A549 (cell line): ENCODE data around the gene KLHL6. TPM values are rescaled to one million over a fixed set of nuclear protein-coding genes. Genes with fewer than 3 reads are reported as not detected.

ENCODE experiments used
- ATAC-seq, 2 experiments: fragments of 200-7000 bp in 1 of 2; fragments of >200 bp in 1 of 2; cut with Nextera tagmentation in 1 of 2; cut with Tn5 transposase in 1 of 2; 3 replicates each; pipeline versions ENCODE4 v1.8.0 to v1.9.1; 2018 to 2020; ENCODE audit warnings: mild to moderate bottlenecking in 1 of 2, moderate library complexity in 1 of 2
- CTCF ChIA-PET: fragments of 300-600 bp; sonication (Branson Sonifier 250); formaldehyde crosslinking; extraction: SDS; loops from one replicate; lab custom pipeline; 2021; ENCODE audit warnings: antibody characterized with exemption, inconsistent platforms; lab: Yijun Ruan, JAX
- POLR2A ChIA-PET: fragments of 350-600 bp; formaldehyde crosslinking; extraction: SDS; loops from one replicate; lab custom pipeline; 2021; ENCODE audit warnings: antibody characterized with exemption, inconsistent platforms; lab: Yijun Ruan, JAX
- DNase-seq, 2 experiments: peaks; one replicate each; pipeline versions ENCODE4 v3.0.0 to v3.0.0-alpha.2; 2011 to 2016; ENCODE audit warnings: low read depth in 1 of 2, low spot score in 1 of 2
- FAIRE-seq: peaks from 2 replicates; lab custom pipeline; 2011; peaks lifted over from hg19 to GRCh38; lab: Jason Lieb, UNC
- H3K27ac ChIP-seq, 2 experiments: fragments of >200 bp; sonication (Bioruptor Twin); formaldehyde crosslinking; 3 replicates each; pipeline ENCODE4 v1.5.1; 2016 to 2017
- H3K4me1 ChIP-seq: fragments of >200 bp; sonication (Bioruptor Twin); formaldehyde crosslinking; 3 replicates; pipeline ENCODE4 v1.6.1; 2016
- H3K4me2 ChIP-seq: fragments of >200 bp; sonication (Bioruptor Twin); formaldehyde crosslinking; 3 replicates; pipeline ENCODE4 v1.6.1; 2016
- H3K4me3 ChIP-seq: fragments of >200 bp; sonication (Bioruptor Twin); formaldehyde crosslinking; 3 replicates; pipeline ENCODE4 v1.5.1; 2016
- H3K9me3 ChIP-seq: fragments of >200 bp; sonication (Bioruptor Twin); formaldehyde crosslinking; 3 replicates; pipeline ENCODE4 v1.6.1; 2016
- ATOH8 ChIP-seq: fragments of 250-450 bp; sonication (Bioruptor Pico); IDR thresholded peaks from 2 replicates; pipeline ENCODE4 v1.5.0; 2020; ENCODE audit warnings: low read depth, mild to moderate bottlenecking, moderate library complexity
- BHLHE40 ChIP-seq: IDR thresholded peaks from 2 replicates; pipeline ENCODE4 v1.6.1; 2012; ENCODE audit warnings: low read depth, low read length, inconsistent platforms
- CHD2 ChIP-seq: fragments of 150-350 bp; IDR thresholded peaks from 2 replicates; pipeline ENCODE4 v1.6.1; 2014; ENCODE audit warnings: low read length; ENCODE audit not compliant: partially characterized antibody
- EHF ChIP-seq: fragments of 250-450 bp; sonication (Bioruptor Pico); IDR thresholded peaks from 2 replicates; pipeline ENCODE4 v1.5.0; 2020; ENCODE audit warnings: mild to moderate bottlenecking
- EP300 ChIP-seq, 2 experiments: fragments of >200 bp; sonication (Bioruptor Twin); formaldehyde crosslinking; IDR thresholded peaks; 2 replicates in 1 of 2; 3 replicates in 1 of 2; pipeline ENCODE4 v1.6.1; 2016 to 2017
- ESRRA ChIP-seq: fragments of 150-350 bp; IDR thresholded peaks from 2 replicates; pipeline ENCODE4 v1.6.1; 2014; ENCODE audit warnings: mild to moderate bottlenecking, low read length, borderline replicate concordance
- FOSL2 ChIP-seq, 2 experiments: fragments of 450-650 bp in 1 of 2; fragments of >200 bp in 1 of 2; sonication (Bioruptor Twin) in 1 of 2; formaldehyde crosslinking; IDR thresholded peaks; 2 replicates each; pipeline versions ENCODE4 v1.5.0 to v1.6.1; 2016 to 2020; ENCODE audit warnings: mild to moderate bottlenecking in 1 of 2, moderate library complexity in 1 of 2
- HDAC2 ChIP-seq: fragments of 200-600 bp; sonication (generic); IDR thresholded peaks from 2 replicates; pipeline ENCODE4 v1.6.1; 2016
- JUN ChIP-seq, 2 experiments: fragments of >200 bp; sonication (Bioruptor Twin); formaldehyde crosslinking; IDR thresholded peaks; 2 replicates in 1 of 2; 3 replicates in 1 of 2; pipeline ENCODE4 v1.6.1; 2016 to 2017
- MAZ ChIP-seq: fragments of 150-350 bp; IDR thresholded peaks from 2 replicates; pipeline ENCODE4 v1.6.1; 2014; ENCODE audit warnings: antibody characterized with exemption, low read depth, low read length, borderline replicate concordance
- NFE2L2 ChIP-seq: fragments of 150-350 bp; conservative IDR thresholded peaks from 2 replicates; pipeline ENCODE4 v1.6.1; 2014; ENCODE audit warnings: low read length
- POLR2A ChIP-seq: IDR thresholded peaks from 2 replicates; pipeline ENCODE4 v1.6.1; 2012; ENCODE audit warnings: mild to moderate bottlenecking, low read length
- POLR2AphosphoS2 ChIP-seq: conservative IDR thresholded peaks from 2 replicates; pipeline ENCODE4 v1.6.1; 2012; ENCODE audit warnings: low read length, improper control_type of control experiment, inconsistent platforms
- RCOR1 ChIP-seq: fragments of 150-350 bp; IDR thresholded peaks from 2 replicates; pipeline ENCODE4 v1.6.1; 2014; ENCODE audit warnings: antibody characterized with exemption, low read length, low read depth
- REST ChIP-seq: fragments of 200-600 bp; sonication (generic); IDR thresholded peaks from 2 replicates; pipeline ENCODE4 v1.6.1; 2016; ENCODE audit warnings: antibody characterized with exemption, mild to moderate bottlenecking, moderate library complexity
- RFX5 ChIP-seq: fragments of 450-650 bp; IDR thresholded peaks from 2 replicates; pipeline ENCODE4 v1.7.1; 2014; ENCODE audit warnings: antibody characterized with exemption, mild to moderate bottlenecking, moderate library complexity
- SREBF2 ChIP-seq: fragments of 450-650 bp; IDR thresholded peaks from 2 replicates; pipeline ENCODE4 v1.6.1; 2014; ENCODE audit warnings: mild to moderate bottlenecking, moderate library complexity
- TFCP2L1 ChIP-seq: fragments of 250-450 bp; sonication (Bioruptor Pico); IDR thresholded peaks from 2 replicates; pipeline ENCODE4 v1.5.0; 2021; ENCODE audit warnings: mild to moderate bottlenecking
- ZC3H11A ChIP-seq: fragments of 450-650 bp; IDR thresholded peaks from 2 replicates; pipeline ENCODE4 v1.6.1; 2014; ENCODE audit warnings: antibody characterized with exemption, mild to moderate bottlenecking
- WGBS: methylation state at CpG from one replicate; pipeline ENCODE4 v1.1.6; 2017; ENCODE audit errors: missing lambda C conversion rate; 5-methylcytosine and 5-hydroxymethylcytosine counted together
- polyA plus RNA-seq, 4 experiments: library from polyadenylated mRNA; depleted of rRNA in 3 of 4; stranded (reverse); fragments of >200 nt; fragmentation: RNase III in 1 of 4; extraction: RNeasy Plus Mini Kit Qiagen cat#74134 plus additional on column Dnase treatment in 1 of 4; gene quantifications; 2 replicates in 3 of 4; 3 replicates in 1 of 4; pipeline ENCODE4 v1.2.3, GENCODE V29; 2011 to 2017
- TF ChIP-seq, protein P1 (sequence below): IDR thresholded peaks from 2 replicates; pipeline ENCODE4 v1.6.1; 2012
- TF ChIP-seq, protein P2 (sequence below): fragments of >200 bp; sonication (Bioruptor Twin); formaldehyde crosslinking; IDR thresholded peaks from 3 replicates; pipeline ENCODE4 v1.6.1; 2016
- TF ChIP-seq, protein P3 (sequence below): fragments of 250-450 bp; sonication (Bioruptor Pico); IDR thresholded peaks from 2 replicates; pipeline ENCODE4 v1.5.0; 2021; ENCODE audit warnings: mild to moderate bottlenecking, moderate library complexity, borderline replicate concordance
- TF ChIP-seq, protein P4 (sequence below): fragments of 450-650 bp; IDR thresholded peaks from 2 replicates; pipeline ENCODE4 v1.6.1; 2014; ENCODE audit warnings: antibody characterized with exemption

Gene KLHL6
- polyA plus RNA-seq, 2 of the 4 experiments (the other 2 are of a cell fraction), result not detected

- FAIRE-seq, result no peak
- Histone ChIP-seq H3K27ac (no peak overlapping the region), H3K4me3 (no peak overlapping the region), H3K9me3 (peaks cover 4% of the 10 kb centered on the region; the same call in 2 of the 3 replicates), H3K4me2 (no peak overlapping the region), H3K4me1 (peaks cover 11% of the 10 kb centered on the region; the same call in 2 of the 3 replicates)
- CTCF ChIA-PET, result interaction anchor here (1.4 kb wide), 1 partner anchor 20 kb away, joined by 3 read pairs; no protein-coding TSS in a partner anchor
- POLR2A ChIA-PET, result no interaction called here
- TF ChIP-seq POLR2AphosphoS2 (no peak), ESRRA (no peak), TFCP2L1 (CRISPR knock-in tag) (no peak), RFX5 (no peak), ZC3H11A (no peak), RCOR1 (no peak), BHLHE40 (no peak)
- TF ChIP-seq, protein P1, sequence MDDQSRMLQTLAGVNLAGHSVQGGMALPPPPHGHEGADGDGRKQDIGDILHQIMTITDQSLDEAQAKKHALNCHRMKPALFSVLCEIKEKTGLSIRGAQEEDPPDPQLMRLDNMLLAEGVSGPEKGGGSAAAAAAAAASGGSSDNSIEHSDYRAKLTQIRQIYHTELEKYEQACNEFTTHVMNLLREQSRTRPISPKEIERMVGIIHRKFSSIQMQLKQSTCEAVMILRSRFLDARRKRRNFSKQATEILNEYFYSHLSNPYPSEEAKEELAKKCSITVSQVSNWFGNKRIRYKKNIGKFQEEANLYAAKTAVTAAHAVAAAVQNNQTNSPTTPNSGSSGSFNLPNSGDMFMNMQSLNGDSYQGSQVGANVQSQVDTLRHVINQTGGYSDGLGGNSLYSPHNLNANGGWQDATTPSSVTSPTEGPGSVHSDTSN, result no peak
- ATAC-seq, result no peak
- no peak for DNase-seq
- WGBS, result 65% methylated on average over 4 of the region's 4 CpGs
These were observed 106.1 kb downstream of the KLHL6 start for GRCh38 chr3:183449391-183449790.

DNA sequence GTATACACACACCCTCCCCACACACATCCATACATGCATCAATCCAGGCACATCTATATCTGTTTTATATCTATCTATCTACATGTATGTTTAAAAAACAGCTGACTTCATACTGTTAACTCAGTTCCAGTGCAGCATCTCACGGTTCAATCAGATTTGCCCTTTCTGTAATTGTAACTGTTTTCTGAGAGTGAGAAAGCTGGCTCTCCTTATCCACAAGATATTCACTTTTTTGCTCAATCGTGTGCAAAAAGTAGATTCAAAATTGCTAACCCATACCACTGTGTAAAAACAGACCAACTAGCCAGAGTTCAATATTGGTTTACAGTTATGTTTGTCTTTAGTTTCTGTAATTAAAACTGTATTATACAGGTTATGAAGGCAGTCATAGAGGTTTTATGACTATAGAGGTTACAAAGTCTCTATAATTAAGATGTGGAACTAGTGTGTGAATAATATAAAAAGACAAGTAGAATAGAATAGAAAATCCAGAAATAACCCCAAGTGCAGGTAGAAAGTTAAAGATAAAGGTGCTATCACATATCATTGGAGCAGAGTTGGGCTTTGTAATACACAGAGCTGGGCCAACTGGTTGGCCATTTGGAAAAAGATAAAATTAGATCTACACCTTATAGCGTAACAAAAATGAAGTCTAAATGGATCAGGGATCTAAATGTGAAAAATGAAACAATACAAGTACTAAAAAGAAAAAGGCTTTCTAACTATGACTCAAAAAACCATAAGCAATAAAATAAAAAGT, 107.0 kb downstream of the KLHL6 start:
- H3K4me2 ChIP-seq, result peak overlapping the region; percentile 73
- ChIA-PET POLR2A (no interaction called here), CTCF (interaction anchor here (1.4 kb wide), 1 partner anchor 21 kb away, joined by 3 read pairs; no protein-coding TSS in a partner anchor)
- ATAC-seq (no peak), DNase-seq (no peak), FAIRE-seq (no peak)
- peaks cover 12% of the 10 kb centered on the region for H3K9me3 ChIP-seq
- TF ChIP-seq CHD2 (no peak), POLR2A (no peak), REST (no peak), MAZ (no peak), EHF (CRISPR knock-in tag) (no peak), ZC3H11A (no peak), NFE2L2 (no peak), POLR2AphosphoS2 (no peak), BHLHE40 (no peak), HDAC2 (no peak), JUN (IDR thresholded peaks at IDR 0.05) (no peak), EP300 (IDR thresholded peaks at IDR 0.05) (no peak), ATOH8 (CRISPR knock-in tag) (no peak), SREBF2 (no peak), RCOR1 (no peak), FOSL2 (IDR thresholded peaks at IDR 0.05) (no peak), FOSL2 (CRISPR knock-in tag; IDR thresholded peaks at IDR 0.05) (no peak)
- TF ChIP-seq, protein P2, sequence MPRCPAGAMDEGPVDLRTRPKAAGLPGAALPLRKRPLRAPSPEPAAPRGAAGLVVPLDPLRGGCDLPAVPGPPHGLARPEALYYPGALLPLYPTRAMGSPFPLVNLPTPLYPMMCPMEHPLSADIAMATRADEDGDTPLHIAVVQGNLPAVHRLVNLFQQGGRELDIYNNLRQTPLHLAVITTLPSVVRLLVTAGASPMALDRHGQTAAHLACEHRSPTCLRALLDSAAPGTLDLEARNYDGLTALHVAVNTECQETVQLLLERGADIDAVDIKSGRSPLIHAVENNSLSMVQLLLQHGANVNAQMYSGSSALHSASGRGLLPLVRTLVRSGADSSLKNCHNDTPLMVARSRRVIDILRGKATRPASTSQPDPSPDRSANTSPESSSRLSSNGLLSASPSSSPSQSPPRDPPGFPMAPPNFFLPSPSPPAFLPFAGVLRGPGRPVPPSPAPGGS, result no peak
- TF ChIP-seq, protein P3, sequence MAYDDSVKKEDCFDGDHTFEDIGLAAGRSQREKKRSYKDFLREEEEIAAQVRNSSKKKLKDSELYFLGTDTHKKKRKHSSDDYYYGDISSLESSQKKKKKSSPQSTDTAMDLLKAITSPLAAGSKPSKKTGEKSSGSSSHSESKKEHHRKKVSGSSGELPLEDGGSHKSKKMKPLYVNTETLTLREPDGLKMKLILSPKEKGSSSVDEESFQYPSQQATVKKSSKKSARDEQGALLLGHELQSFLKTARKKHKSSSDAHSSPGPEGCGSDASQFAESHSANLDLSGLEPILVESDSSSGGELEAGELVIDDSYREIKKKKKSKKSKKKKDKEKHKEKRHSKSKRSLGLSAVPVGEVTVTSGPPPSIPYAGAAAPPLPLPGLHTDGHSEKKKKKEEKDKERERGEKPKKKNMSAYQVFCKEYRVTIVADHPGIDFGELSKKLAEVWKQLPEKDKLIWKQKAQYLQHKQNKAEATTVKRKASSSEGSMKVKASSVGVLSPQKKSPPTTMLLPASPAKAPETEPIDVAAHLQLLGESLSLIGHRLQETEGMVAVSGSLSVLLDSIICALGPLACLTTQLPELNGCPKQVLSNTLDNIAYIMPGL (CRISPR knock-in tag), result no peak
- TF ChIP-seq, protein P4, sequence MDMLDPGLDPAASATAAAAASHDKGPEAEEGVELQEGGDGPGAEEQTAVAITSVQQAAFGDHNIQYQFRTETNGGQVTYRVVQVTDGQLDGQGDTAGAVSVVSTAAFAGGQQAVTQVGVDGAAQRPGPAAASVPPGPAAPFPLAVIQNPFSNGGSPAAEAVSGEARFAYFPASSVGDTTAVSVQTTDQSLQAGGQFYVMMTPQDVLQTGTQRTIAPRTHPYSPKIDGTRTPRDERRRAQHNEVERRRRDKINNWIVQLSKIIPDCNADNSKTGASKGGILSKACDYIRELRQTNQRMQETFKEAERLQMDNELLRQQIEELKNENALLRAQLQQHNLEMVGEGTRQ, result no peak
- H3K4me3 ChIP-seq, result peak overlapping the region; percentile 65
- 91% methylated on average over 3 of the region's 3 CpGs for WGBS
- peak overlapping the region in 1 of 2 experiments; percentile 93; a peak in 3 of 6 replicates for H3K27ac ChIP-seq
- H3K4me1 ChIP-seq, result peaks cover 10% of the 10 kb centered on the region; the same call in 2 of the 3 replicates
